Amniotic stem cell (primary cell): ENCODE data around the gene NPBWR2.

Experiments
- DNase-seq: peaks from one replicate; lab custom pipeline; 2025; lab: John Stamatoyannopoulos, UW

The NPBWR2 gene

GRCh38 chr20:64056889-64057627 lies 50.3 kb downstream of the NPBWR2 start:
- DNase-seq = no peak

- DNase-seq = no peak
Observed at GRCh38 chr20:64056639-64056888, 50.8 kb downstream of the NPBWR2 start.

GRCh38 chr20:64055893-64056638 lies 51.3 kb downstream of the NPBWR2 start:
- no peak for DNase-seq

- no peak for DNase-seq
Observed at GRCh38 chr20:64055396-64055892, 51.9 kb downstream of the NPBWR2 start.

DNA sequence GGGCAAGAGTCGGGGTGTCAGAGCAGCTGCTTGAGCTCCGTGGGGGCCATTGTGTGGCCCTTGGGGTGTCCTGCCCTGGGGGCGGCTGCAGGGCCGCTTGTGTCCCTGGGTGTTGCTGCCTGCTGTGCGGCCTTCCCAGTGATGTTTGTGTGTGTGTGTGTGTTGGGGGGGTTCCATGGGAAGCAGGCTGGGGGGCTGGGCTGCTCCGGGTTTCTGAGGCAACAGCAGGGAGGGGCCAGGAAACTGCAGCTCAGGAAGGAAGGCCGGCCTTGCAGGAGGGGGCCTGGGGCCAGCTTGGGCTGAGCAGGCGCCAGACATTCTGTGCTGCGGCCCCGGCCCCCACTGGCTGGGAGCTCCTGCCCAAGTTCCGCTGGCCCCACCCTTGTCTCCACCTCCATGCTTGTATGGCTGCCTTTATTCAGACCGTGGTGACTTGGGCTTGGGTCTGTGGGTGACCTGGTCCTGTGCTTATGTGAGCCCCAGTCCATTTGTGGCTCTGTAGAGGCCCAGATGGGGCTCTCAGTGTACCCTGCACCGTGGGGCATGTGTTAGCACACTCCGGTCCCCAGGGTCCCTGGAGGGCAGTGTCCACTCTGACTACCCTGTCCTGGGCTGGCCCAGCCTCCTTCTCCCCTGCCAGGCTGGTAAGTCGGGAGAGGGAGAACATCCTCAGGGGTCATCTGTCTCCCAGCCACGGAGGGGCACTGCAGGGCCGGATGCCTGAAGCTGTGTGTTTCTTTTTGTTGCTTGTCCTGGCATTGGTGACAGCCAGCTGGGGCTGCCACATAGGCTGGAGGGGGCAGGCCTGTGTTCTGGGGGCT lies 53.3 kb downstream of the NPBWR2 start:
- no peak for DNase-seq
